Hepatic stellate cell (primary cell): ENCODE data around the gene SMG1.
"Not testable (repeated sequence)": the region's sequence is repeated elsewhere in the genome, so short reads cannot be mapped to it uniquely, and the experiment has no call there.

Experiments used
- DNase-seq: peaks from one replicate; pipeline ENCODE4 v3.0.0; 2011; ENCODE audit warnings: low spot score

SMG1 gene

GRCh38 chr16:18933501-18933900 lies 7.3 kb upstream of the SMG1 start:
- DNase-seq, result no peak

GRCh38 chr16:18932243-18932987 lies 6.2 kb upstream of the SMG1 start:
- DNase-seq, result peak; percentile 35

- no peak for DNase-seq
Observed at GRCh38 chr16:18931756-18932155, 5.5 kb upstream of the SMG1 start.

GRCh38 chr16:18930095-18930494 lies 3.9 kb upstream of the SMG1 start:
- not testable (repeated sequence) for DNase-seq

GRCh38 chr16:18928073-18928472 lies 1.9 kb upstream of the SMG1 start:
- DNase-seq, result not testable (repeated sequence)

- not testable (repeated sequence) for DNase-seq
Observed at GRCh38 chr16:18925215-18925985, 808 bp downstream of the SMG1 start.

GRCh38 chr16:18923935-18924334 lies 2.3 kb downstream of the SMG1 start:
- DNase-seq, result not testable (repeated sequence)

- DNase-seq, result not testable (repeated sequence)
Observed at GRCh38 chr16:18923124-18923523, 3.1 kb downstream of the SMG1 start.

- not testable (repeated sequence) for DNase-seq
Observed at GRCh38 chr16:18909585-18909984, 16.6 kb downstream of the SMG1 start.

- not testable (repeated sequence) for DNase-seq
Observed at GRCh38 chr16:18908716-18909115, 17.5 kb downstream of the SMG1 start.

- not testable (repeated sequence) for DNase-seq
Observed at GRCh38 chr16:18902778-18903177, 23.4 kb downstream of the SMG1 start.

GRCh38 chr16:18902044-18902443 lies 24.2 kb downstream of the SMG1 start:
- DNase-seq, result not testable (repeated sequence)

- not testable (repeated sequence) for DNase-seq
Observed at GRCh38 chr16:18901194-18901593, 25.0 kb downstream of the SMG1 start.

- DNase-seq, result not testable (repeated sequence)
Observed at GRCh38 chr16:18884456-18884855, 41.8 kb downstream of the SMG1 start.

- DNase-seq, result not testable (repeated sequence)
Observed at GRCh38 chr16:18877734-18878133, 48.5 kb downstream of the SMG1 start.

GRCh38 chr16:18877259-18877658 lies 48.9 kb downstream of the SMG1 start:
- not testable (repeated sequence) for DNase-seq

- DNase-seq, result not testable (repeated sequence)
Observed at GRCh38 chr16:18876301-18876700, 49.9 kb downstream of the SMG1 start.

GRCh38 chr16:18869043-18869771 lies 57.0 kb downstream of the SMG1 start:
- not testable (repeated sequence) for DNase-seq

- DNase-seq, result not testable (repeated sequence)
Observed at GRCh38 chr16:18866277-18866823, 59.9 kb downstream of the SMG1 start.

GRCh38 chr16:18862891-18863290 lies 63.3 kb downstream of the SMG1 start:
- not testable (repeated sequence) for DNase-seq

GRCh38 chr16:18855196-18855595 lies 71.0 kb downstream of the SMG1 start:
- no peak for DNase-seq

- DNase-seq, result no peak
Observed at GRCh38 chr16:18853694-18854093, 72.5 kb downstream of the SMG1 start.
